ENCODE results near the gene CRYGA.

- TF ChIP-seq EZH2 (IDR thresholded peaks at IDR 0.05; ENCODE audit: borderline replicate concordance, low read depth, low read length, poor library complexity, severe bottlenecking) (no peak), CTCF (conservative IDR thresholded peaks at IDR 0.05; ENCODE audit: low read depth, low read length) (no peak)
Measured at GRCh38 chr2:208189069-208189809, 25.9 kb upstream of the CRYGA start.
